Duodenal mucosa (tissue), 2 donors: ENCODE measurements around the gene C1orf167.
"Not testable (repeated sequence)": the region's sequence is repeated elsewhere in the genome, so short reads cannot be mapped to it uniquely, and the experiment has no call there.

Source experiments
- H3K27ac ChIP-seq: one replicate; pipeline ENCODE4 v1.7.0; 2013; ENCODE audit warnings: low read depth, low read length
- H3K27me3 ChIP-seq, 2 donors: one replicate each; pipeline ENCODE4 v1.7.0; 2013; ENCODE audit warnings: low read length in 2 of 2, control low read depth in 1 of 2; ENCODE audit not compliant: insufficient read depth in 2 of 2, control insufficient read depth in 1 of 2
- H3K36me3 ChIP-seq, 2 donors: one replicate each; pipeline ENCODE4 v1.7.0; 2013; ENCODE audit warnings: low read length in 2 of 2, control low read depth in 1 of 2; ENCODE audit not compliant: insufficient read depth in 2 of 2, control insufficient read depth in 1 of 2
- H3K4me1 ChIP-seq, 2 donors: one replicate each; pipeline ENCODE4 v1.7.0; 2013; ENCODE audit warnings: low read length in 2 of 2, control low read depth in 1 of 2; ENCODE audit not compliant: insufficient read depth in 2 of 2, control insufficient read depth in 1 of 2
- H3K4me3 ChIP-seq, 2 donors: one replicate each; pipeline ENCODE4 v1.7.0; 2013; ENCODE audit warnings: low read length in 2 of 2, low read depth in 1 of 2
- H3K9ac ChIP-seq, 2 donors: one replicate each; pipeline ENCODE4 v1.7.0; 2013; ENCODE audit warnings: low read length in 2 of 2, low read depth in 1 of 2
- H3K9me3 ChIP-seq, 2 donors: one replicate each; pipeline ENCODE4 v1.7.0; 2013; ENCODE audit warnings: low read length in 2 of 2, control low read depth in 1 of 2; ENCODE audit not compliant: control insufficient read depth in 1 of 2

C1orf167 gene

GRCh38 chr1:11799099-11799498 is 37.1 kb downstream of the C1orf167 start:
- H3K36me3 ChIP-seq: peaks cover 39 to 66% of the 10 kb centered on the region in 2 donors
- H3K9ac ChIP-seq: no peak overlapping the region
- no peaks in the 10 kb centered on the region for H3K27me3 ChIP-seq
- no peak overlapping the region for H3K27ac ChIP-seq
- H3K4me3 ChIP-seq: no peak overlapping the region
- no peaks in the 10 kb centered on the region for H3K9me3 ChIP-seq
- peaks cover 22 to 24% of the 10 kb centered on the region in 2 donors for H3K4me1 ChIP-seq

DNA sequence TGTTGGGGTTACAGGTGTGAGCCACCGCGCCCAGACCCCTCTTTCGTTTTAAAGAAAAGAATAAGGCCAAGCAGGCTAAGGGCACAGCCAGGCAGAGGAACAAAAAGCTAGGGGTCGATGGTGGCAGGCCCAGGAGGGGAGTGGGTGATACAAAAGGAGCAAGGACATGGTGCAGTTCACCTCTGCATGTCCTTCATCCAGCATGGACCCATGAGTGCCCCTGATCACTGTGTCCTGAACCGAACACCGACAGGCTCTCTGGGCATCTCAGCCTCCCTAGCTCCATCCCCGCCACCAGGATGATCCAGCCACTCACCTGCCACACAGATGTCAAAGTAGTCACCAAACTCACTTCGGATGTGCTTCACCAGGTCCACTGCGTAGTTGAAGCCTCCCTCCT is 37.9 kb downstream of the C1orf167 start:
- no peaks in the 10 kb centered on the region for H3K9me3 ChIP-seq
- no peaks in the 10 kb centered on the region for H3K27me3 ChIP-seq
- H3K27ac ChIP-seq: no peak overlapping the region
- H3K4me3 ChIP-seq: no peak overlapping the region
- H3K4me1 ChIP-seq: peaks cover 30 to 32% of the 10 kb centered on the region in 2 donors
- peaks cover 31 to 58% of the 10 kb centered on the region in 2 donors for H3K36me3 ChIP-seq
- no peak overlapping the region for H3K9ac ChIP-seq

- Histone ChIP-seq H3K4me1 (peaks cover 33 to 36% of the 10 kb centered on the region in 2 donors), H3K27ac (no peak overlapping the region), H3K27me3 (no peaks in the 10 kb centered on the region), H3K4me3 (no peak overlapping the region), H3K9me3 (no peaks in the 10 kb centered on the region), H3K9ac (no peak overlapping the region), H3K36me3 (peaks cover 27 to 53% of the 10 kb centered on the region in 2 donors)
These were observed 38.4 kb downstream of the C1orf167 start for GRCh38 chr1:11800391-11800755.

- Histone ChIP-seq H3K4me3 (no peak overlapping the region), H3K27ac (no peak overlapping the region), H3K9me3 (no peaks in the 10 kb centered on the region), H3K4me1 (peaks cover 33 to 38% of the 10 kb centered on the region in 2 donors), H3K9ac (no peak overlapping the region), H3K27me3 (no peaks in the 10 kb centered on the region), H3K36me3 (peaks cover 22 to 48% of the 10 kb centered on the region in 2 donors)
These were observed 38.9 kb downstream of the C1orf167 start for GRCh38 chr1:11800756-11801433.

- H3K36me3 ChIP-seq: peaks cover 21 to 38% of the 10 kb centered on the region in 2 donors
- peak overlapping the region; percentile 76 for H3K27ac ChIP-seq
- H3K4me3 ChIP-seq: peak overlapping the region; percentile 73
- no peaks in the 10 kb centered on the region for H3K27me3 ChIP-seq
- no peaks in the 10 kb centered on the region for H3K9me3 ChIP-seq
- H3K4me1 ChIP-seq: peaks cover 46 to 47% of the 10 kb centered on the region in 2 donors
- H3K9ac ChIP-seq: peak overlapping the region; percentile 61 to 89
These were observed 40.6 kb downstream of the C1orf167 start for GRCh38 chr1:11802616-11802972.

DNA sequence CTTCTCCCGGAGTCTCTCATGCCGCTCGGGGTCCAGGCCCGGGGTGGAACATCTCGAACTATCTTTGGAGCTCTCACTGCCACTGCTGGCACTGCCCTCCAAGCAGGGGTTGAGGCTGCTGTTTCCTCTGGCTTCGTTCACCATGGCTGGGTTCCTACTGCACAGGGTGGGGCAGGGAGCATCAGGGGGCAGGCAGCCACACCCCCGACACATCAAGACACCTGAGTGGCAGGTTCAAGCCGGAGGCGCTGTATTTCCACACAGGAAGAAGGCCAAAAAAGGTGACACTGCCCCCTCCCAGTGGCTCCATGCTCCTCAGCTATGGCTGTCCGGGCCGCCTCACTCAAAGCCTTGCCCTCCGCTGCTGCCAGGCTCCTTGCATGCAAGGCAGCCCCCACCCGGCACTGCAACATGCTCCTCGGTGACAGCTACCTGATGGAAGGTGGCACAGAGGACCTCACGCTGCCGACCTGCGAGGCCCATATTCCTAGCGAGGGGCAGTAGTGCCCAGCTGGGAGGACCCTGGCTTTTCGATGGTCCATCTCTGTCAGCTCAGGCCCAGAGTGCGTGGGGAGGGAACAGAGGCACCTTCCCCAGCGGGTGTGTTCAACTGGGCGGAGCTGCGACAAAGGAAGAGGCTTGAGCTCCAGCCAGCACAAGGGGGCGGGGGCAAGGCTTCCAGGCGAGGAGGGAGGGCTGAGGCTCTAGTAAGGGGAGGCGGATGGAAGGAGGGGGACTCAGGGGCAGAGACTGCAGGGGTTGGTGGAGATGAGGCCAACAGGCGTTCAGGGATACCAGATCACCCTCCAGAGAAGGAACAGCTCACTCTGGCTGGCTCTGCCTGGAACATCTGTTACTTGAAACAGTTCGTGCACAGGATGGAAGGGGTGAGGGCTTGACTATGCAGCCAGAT is 41.2 kb downstream of the C1orf167 start:
- Histone ChIP-seq H3K4me3 (peak overlapping the region; percentile 73), H3K27ac (peak overlapping the region; percentile 76), H3K27me3 (no peaks in the 10 kb centered on the region), H3K36me3 (peaks cover 23 to 38% of the 10 kb centered on the region in 2 donors), H3K9ac (peak overlapping the region; percentile 61 to 89), H3K4me1 (peaks cover 50 to 51% of the 10 kb centered on the region in 2 donors), H3K9me3 (no peaks in the 10 kb centered on the region)

DNA sequence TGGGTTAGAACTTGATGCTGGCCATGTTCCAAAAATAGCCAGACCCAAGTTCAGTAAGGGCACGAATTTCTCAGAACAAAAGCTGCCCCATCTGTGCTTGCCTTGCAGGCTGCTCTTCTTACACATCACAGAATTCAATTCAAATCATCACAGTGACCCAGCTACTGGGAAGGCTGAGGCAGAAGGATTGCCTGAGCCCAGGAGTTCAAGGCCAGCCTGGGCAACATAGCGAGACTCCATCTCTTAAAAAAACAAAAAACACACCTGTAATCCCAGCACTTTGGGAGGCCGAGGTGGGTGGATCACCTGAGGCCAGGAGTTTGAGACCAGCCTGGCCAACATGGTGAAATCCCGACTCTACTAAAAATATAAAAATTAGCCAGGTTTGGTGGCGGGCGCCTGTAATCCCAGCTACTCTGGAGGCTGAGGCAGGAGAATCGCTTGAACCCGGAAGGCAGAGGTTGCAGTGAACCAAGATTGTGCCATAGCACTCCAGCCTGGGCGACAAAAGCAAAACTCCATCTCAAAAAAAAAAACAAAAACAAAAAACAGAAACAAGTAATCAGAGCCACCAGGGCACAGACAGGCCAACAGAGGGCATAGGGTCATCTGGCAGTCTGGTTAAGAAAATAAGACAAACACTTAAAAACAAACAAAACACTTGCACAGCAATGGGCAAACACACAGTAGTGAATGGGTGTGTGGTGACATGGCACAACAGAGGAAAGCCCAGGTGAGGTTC is 42.1 kb downstream of the C1orf167 start:
- peaks cover 50 to 51% of the 10 kb centered on the region in 2 donors for H3K4me1 ChIP-seq
- H3K27me3 ChIP-seq: not testable (repeated sequence)

DNA sequence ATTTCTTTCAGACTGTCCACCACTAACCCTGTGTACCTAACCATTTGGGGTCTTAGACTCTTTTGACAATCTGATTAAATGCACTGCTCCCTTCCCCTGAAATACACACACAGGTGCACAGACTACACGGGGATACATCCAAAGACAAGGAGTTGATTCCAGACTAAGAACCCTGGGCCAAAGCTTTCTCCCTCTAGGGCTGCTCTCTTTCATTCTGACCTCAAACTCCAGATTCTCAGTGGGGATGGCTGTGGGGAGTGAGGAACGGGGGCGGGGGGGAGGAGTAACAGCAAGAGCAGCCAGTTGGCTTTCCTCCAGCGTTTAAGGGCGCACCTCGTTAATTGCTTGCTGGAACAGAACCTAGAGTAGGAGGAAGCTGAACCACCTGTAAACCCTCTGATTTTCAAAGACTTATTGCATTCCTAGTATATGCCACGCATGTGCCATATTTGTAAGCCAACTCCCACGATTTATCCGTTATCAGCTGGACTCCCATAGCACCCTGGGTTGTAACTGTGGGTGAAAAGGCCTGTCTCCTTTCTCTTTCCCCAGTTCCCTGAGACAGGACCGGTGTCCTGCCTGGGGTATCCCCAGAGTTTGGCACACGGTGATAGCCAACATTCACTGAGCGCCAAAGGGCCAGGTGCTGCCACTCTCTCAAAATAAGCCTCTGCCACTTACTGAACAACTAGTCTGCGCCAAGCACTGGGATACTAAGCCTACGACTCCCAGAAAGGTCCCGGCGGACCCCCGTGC is 42.9 kb downstream of the C1orf167 start:
- peaks cover 50 to 51% of the 10 kb centered on the region in 2 donors for H3K4me1 ChIP-seq
- H3K9me3 ChIP-seq: no peaks in the 10 kb centered on the region
- H3K27ac ChIP-seq: peak overlapping the region; percentile 99
- no peaks in the 10 kb centered on the region for H3K27me3 ChIP-seq
- peaks cover 19 to 36% of the 10 kb centered on the region in 2 donors for H3K36me3 ChIP-seq
- H3K4me3 ChIP-seq: peak overlapping the region; percentile 90 to 96
- peak overlapping the region; percentile 99 for H3K9ac ChIP-seq

More for the DNA sequence above, 42.1 kb downstream of the C1orf167 start:
- Histone ChIP-seq H3K36me3 (peaks cover 23 to 35% of the 10 kb centered on the region in 2 donors), H3K4me3 (peak overlapping the region; percentile 90 to 96), H3K27ac (peak overlapping the region; percentile 99), H3K9ac (peak overlapping the region; percentile 99)
- H3K9me3 ChIP-seq: not testable (repeated sequence)

GRCh38 chr1:11805422-11806306 is 43.7 kb downstream of the C1orf167 start, which contains the start of the genes CLCN6 and MTHFR:
CLCN6 (plus strand) TSS chr1:11806191; CDS start chr1:11806263, 72 bp downstream.
MTHFR (minus strand) TSS chr1:11805964; CDS start chr1:11803116, 2,848 bp downstream.
- Histone ChIP-seq H3K27me3 (no peaks in the 10 kb centered on the region), H3K9me3 (no peaks in the 10 kb centered on the region), H3K36me3 (peaks cover 11 to 28% of the 10 kb centered on the region in 2 donors), H3K4me3 (peak within 1 kb of the TSS; percentile 90 to 96), H3K27ac (peak within 1 kb of the TSS; percentile 99), H3K4me1 (peaks cover 50 to 51% of the 10 kb centered on the region in 2 donors), H3K9ac (peak within 1 kb of the TSS; percentile 99)
